GM12878 (cell line): ENCODE measurements around the gene RNF148. TPM values are rescaled to one million over a fixed set of nuclear protein-coding genes. Genes with fewer than 3 reads are reported as not detected.

Experiments used
- ATAC-seq: fragments of 200-7000 bp; cut with Tn5 transposase; 3 replicates; pipeline ENCODE4 v1.9.1; 2020; ENCODE audit warnings: mild to moderate bottlenecking, moderate library complexity
- BruUV-seq: library from RNA; stranded (reverse); fragments of 400-500 nt; replicated peaks from 2 replicates; lab custom pipeline; 2021; lab: Mats Ljungman, UMichigan
- CTCF ChIA-PET: fragments of 300-600 bp; sonication (Branson Sonifier 250); formaldehyde crosslinking; extraction: SDS; loops from one replicate; lab custom pipeline; 2021; ENCODE audit warnings: inconsistent platforms; lab: Yijun Ruan, JAX
- POLR2A ChIA-PET: fragments of 350-600 bp; formaldehyde crosslinking; extraction: SDS; loops from one replicate; lab custom pipeline; 2021; ENCODE audit warnings: inconsistent platforms; lab: Charles Lee
- RAD21 ChIA-PET: fragments of 300-600 bp; sonication (Branson Sonifier 250); formaldehyde crosslinking; loops from one replicate; lab custom pipeline; 2023; ENCODE audit warnings: antibody characterized with exemption; ENCODE audit not compliant: unreplicated experiment; lab: Charles Lee
- SMC1A ChIA-PET: fragments of 300-600 bp; sonication (Branson Sonifier 250); formaldehyde crosslinking; loops from one replicate; lab custom pipeline; 2023; ENCODE audit not compliant: unreplicated experiment, uncharacterized antibody; lab: Charles Lee
- DNase-seq: peaks from one replicate; pipeline ENCODE4 v3.0.0-alpha.2; 2011; ENCODE audit warnings: low read depth, low spot score
- FAIRE-seq: peaks from 3 replicates; lab custom pipeline; 2011; peaks lifted over from hg19 to GRCh38; lab: Jason Lieb, UNC
- H2AFZ ChIP-seq: 2 replicates; pipeline ENCODE4 v1.6.0; 2011; ENCODE audit warnings: low read depth, low read length, control low read depth; ENCODE audit not compliant: control insufficient read depth
- H3K27ac ChIP-seq: 2 replicates; pipeline ENCODE4 v1.5.1; 2011; ENCODE audit warnings: control low read depth; ENCODE audit not compliant: control insufficient read depth, insufficient read depth
- H3K27me3 ChIP-seq, 2 experiments: replicated peaks in 1 of 2; 2 replicates each; pipeline versions ENCODE4 v1.6.0 to v1.6.1; 2011; ENCODE audit warnings: low read length in 1 of 2; ENCODE audit not compliant: control insufficient read depth in 2 of 2, insufficient read depth in 2 of 2
- H3K36me3 ChIP-seq, 2 experiments: 2 replicates each; pipeline ENCODE4 v1.5.1; 2011; ENCODE audit warnings: low read length in 1 of 2; ENCODE audit not compliant: control insufficient read depth in 2 of 2, insufficient read depth in 2 of 2
- H3K4me1 ChIP-seq: 2 replicates; pipeline ENCODE4 v1.6.1; 2011; ENCODE audit warnings: mild to moderate bottlenecking, low read length, moderate library complexity, mixed read lengths; ENCODE audit not compliant: control insufficient read depth, insufficient read depth
- H3K4me2 ChIP-seq: 2 replicates; pipeline ENCODE4 v1.6.0; 2011; ENCODE audit warnings: control low read depth; ENCODE audit not compliant: control insufficient read depth, insufficient read depth
- H3K4me3 ChIP-seq: fragments of 200-600 bp; sonication (generic); 2 replicates; pipeline ENCODE4 v1.5.1; 2016
- H3K79me2 ChIP-seq: 2 replicates; pipeline ENCODE4 v1.6.0; 2011; ENCODE audit warnings: low read length; ENCODE audit not compliant: control insufficient read depth, insufficient read depth
- H3K9ac ChIP-seq: 2 replicates; pipeline ENCODE4 v1.8.0; 2011; ENCODE audit warnings: low read length, control low read depth, mixed read lengths; ENCODE audit not compliant: control insufficient read depth, insufficient read depth
- H3K9me3 ChIP-seq: replicated peaks from 3 replicates; pipeline ENCODE4 v1.5.1; 2011; ENCODE audit warnings: mild to moderate bottlenecking, low read length; ENCODE audit not compliant: control insufficient read depth, insufficient read depth
- H4K20me1 ChIP-seq: 2 replicates; pipeline ENCODE4 v1.6.0; 2011; ENCODE audit not compliant: control insufficient read depth, insufficient read depth
- CBX3 ChIP-seq: fragments of 200-600 bp; sonication (generic); IDR thresholded peaks from 2 replicates; pipeline ENCODE4 v1.6.1; 2016; ENCODE audit warnings: low read depth, borderline replicate concordance
- CBX5 ChIP-seq: sonication (generic); IDR thresholded peaks from 2 replicates; pipeline ENCODE4 v1.6.1; 2016; ENCODE audit warnings: low read depth, moderate library complexity, mild to moderate bottlenecking, inconsistent platforms
- CUX1 ChIP-seq: IDR thresholded peaks from 2 replicates; pipeline ENCODE4 v1.6.1; 2012; ENCODE audit warnings: improper control_type of control experiment, low read depth, low read length; ENCODE audit not compliant: insufficient replicate concordance
- DPF2 ChIP-seq: fragments of 450-650 bp; IDR thresholded peaks from 2 replicates; pipeline ENCODE4 v1.6.1; 2017; ENCODE audit warnings: mild to moderate bottlenecking
- EED ChIP-seq: sonication (generic); IDR thresholded peaks from 2 replicates; pipeline ENCODE4 v1.6.1; 2016; ENCODE audit warnings: antibody characterized with exemption, low read depth
- FOXM1 ChIP-seq: IDR thresholded peaks from 2 replicates; pipeline ENCODE4 v1.6.1; 2012; ENCODE audit warnings: low read depth, mild to moderate bottlenecking, inconsistent platforms, low read length, moderate library complexity
- GABPA ChIP-seq: IDR thresholded peaks from 2 replicates; pipeline ENCODE4 v1.6.1; 2014; ENCODE audit warnings: antibody characterized with exemption, low read depth, mild to moderate bottlenecking, inconsistent platforms
- IRF5 ChIP-seq: fragments of 450-650 bp; IDR thresholded peaks from 2 replicates; pipeline ENCODE4 v1.6.1; 2017; ENCODE audit warnings: borderline replicate concordance
- KLF5 ChIP-seq: fragments of 450-650 bp; IDR thresholded peaks from 2 replicates; pipeline ENCODE4 v1.6.1; 2014; ENCODE audit warnings: mild to moderate bottlenecking; ENCODE audit not compliant: partially characterized antibody
- SIN3A ChIP-seq: IDR thresholded peaks from 2 replicates; pipeline ENCODE4 v1.6.1; 2012; ENCODE audit warnings: low read depth, low read length, improper control_type of control experiment
- SMC3 ChIP-seq: IDR thresholded peaks from 2 replicates; pipeline ENCODE4 v1.6.1; 2011; ENCODE audit warnings: low read length, improper control_type of control experiment, borderline replicate concordance
- STAT3 ChIP-seq: IDR thresholded peaks from 2 replicates; pipeline ENCODE4 v1.6.1; 2011; ENCODE audit warnings: low read depth, low read length, improper control_type of control experiment
- SUPT20H ChIP-seq: IDR thresholded peaks from 2 replicates; pipeline ENCODE4 v1.6.1; 2011; ENCODE audit warnings: low read depth, mild to moderate bottlenecking, low read length, moderate library complexity, borderline replicate concordance; ENCODE audit not compliant: control insufficient read depth
- TAF1 ChIP-seq: IDR thresholded peaks from 2 replicates; pipeline ENCODE4 v1.6.1; 2011; ENCODE audit warnings: mild to moderate bottlenecking, low read depth, low read length, borderline replicate concordance
- WGBS: methylation state at CpG from one replicate; pipeline ENCODE4 v1.1.6; 2016; ENCODE audit warnings: low lambda C conversion rate; ENCODE audit not compliant: insufficient replicate concordance, insufficient coverage; ENCODE audit errors: missing lambda C conversion rate; 5-methylcytosine and 5-hydroxymethylcytosine counted together
- in situ Hi-C: fragments of 300-500 bp; cut with MboI; formaldehyde crosslinking; loops from 9 replicates; pipeline ENCODE4 v1.14.3; 2018; ENCODE audit warnings: mixed read lengths
- intact Hi-C: fragments of 100-400 bp; cut with micrococcal nuclease; formaldehyde crosslinking; loops from one replicate; pipeline ENCODE4 v1.14.2; 2022; ENCODE audit not compliant: unreplicated experiment
- polyA plus RNA-seq, 11 experiments: library from polyadenylated mRNA; depleted of rRNA in 4 of 11; unstranded in 6 of 11; stranded (reverse) in 5 of 11; fragments of >200 nt; fragmentation: Nextera tagmentation in 4 of 11; fragmentation: Illumina TruSeq in 1 of 11; extraction: Ambion mirVana in 4 of 11; extraction: Trizol in 1 of 11; gene quantifications; 1 replicate in 1 of 11; 2 replicates in 10 of 11; pipeline versions ENCODE4 v1.2.1 to v1.2.3, GENCODE V29; 2011 to 2016; ENCODE audit warnings: inconsistent platforms in 2 of 11, missing spikeins in 2 of 11, low read depth in 1 of 11
- total RNA-seq, 4 experiments: library from RNA; depleted of rRNA in 3 of 4; stranded (reverse); fragments of >200 nt in 3 of 4; fragmentation: Illumina TruSeq in 1 of 4; extraction: Trizol in 1 of 4; gene quantifications; 2 replicates each; pipeline versions ENCODE4 v1.2.1 to v1.2.3, GENCODE V29; 2013 to 2021
- TF ChIP-seq, protein P1 (sequence below): IDR thresholded peaks from 2 replicates; pipeline ENCODE4 v1.6.1; 2011; ENCODE audit warnings: borderline replicate concordance, low read depth, mild to moderate bottlenecking, moderate library complexity, low read length; ENCODE audit not compliant: insufficient read depth, poor library complexity, severe bottlenecking
- TF ChIP-seq, protein P2 (sequence below): fragments of 450-650 bp; IDR thresholded peaks from 2 replicates; pipeline ENCODE4 v1.6.1; 2016; ENCODE audit warnings: mild to moderate bottlenecking

The RNF148 gene
- total and polyA plus RNA-seq, 10 of the 15 experiments (the other 5 are each of a cell fraction or from before 2014, with no cell fraction given): 0.06 to 0.22 (median 0.17) TPM; not detected in 7

GRCh38 chr7:122658856-122659255 is 43.9 kb downstream of the RNF148 start:
- DNase-seq: no peak
- FAIRE-seq: no peak
- RAD21 ChIA-PET: interaction anchor here (1.1 kb wide), 1 partner anchor 21 kb away, joined by 4 read pairs; no protein-coding TSS in a partner anchor
- TF ChIP-seq GABPA (no peak), CBX5 (no peak), DPF2 (no peak), CUX1 (no peak), FOXM1 (no peak), CBX3 (no peak), SUPT20H (no peak), EED (no peak), SIN3A (no peak), SMC3 (no peak), STAT3 (no peak), TAF1 (no peak), IRF5 (no peak), KLF5 (no peak)
- TF ChIP-seq, protein P1, sequence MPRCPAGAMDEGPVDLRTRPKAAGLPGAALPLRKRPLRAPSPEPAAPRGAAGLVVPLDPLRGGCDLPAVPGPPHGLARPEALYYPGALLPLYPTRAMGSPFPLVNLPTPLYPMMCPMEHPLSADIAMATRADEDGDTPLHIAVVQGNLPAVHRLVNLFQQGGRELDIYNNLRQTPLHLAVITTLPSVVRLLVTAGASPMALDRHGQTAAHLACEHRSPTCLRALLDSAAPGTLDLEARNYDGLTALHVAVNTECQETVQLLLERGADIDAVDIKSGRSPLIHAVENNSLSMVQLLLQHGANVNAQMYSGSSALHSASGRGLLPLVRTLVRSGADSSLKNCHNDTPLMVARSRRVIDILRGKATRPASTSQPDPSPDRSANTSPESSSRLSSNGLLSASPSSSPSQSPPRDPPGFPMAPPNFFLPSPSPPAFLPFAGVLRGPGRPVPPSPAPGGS: no peak
- TF ChIP-seq, protein P2, sequence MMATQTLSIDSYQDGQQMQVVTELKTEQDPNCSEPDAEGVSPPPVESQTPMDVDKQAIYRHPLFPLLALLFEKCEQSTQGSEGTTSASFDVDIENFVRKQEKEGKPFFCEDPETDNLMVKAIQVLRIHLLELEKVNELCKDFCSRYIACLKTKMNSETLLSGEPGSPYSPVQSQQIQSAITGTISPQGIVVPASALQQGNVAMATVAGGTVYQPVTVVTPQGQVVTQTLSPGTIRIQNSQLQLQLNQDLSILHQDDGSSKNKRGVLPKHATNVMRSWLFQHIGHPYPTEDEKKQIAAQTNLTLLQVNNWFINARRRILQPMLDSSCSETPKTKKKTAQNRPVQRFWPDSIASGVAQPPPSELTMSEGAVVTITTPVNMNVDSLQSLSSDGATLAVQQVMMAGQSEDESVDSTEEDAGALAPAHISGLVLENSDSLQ: no peak

More at GRCh38 chr7:122658856-122659255, 43.9 kb downstream of the RNF148 start:
- POLR2A ChIA-PET: interaction anchor here (0.6 to 1.7 kb wide), 3 partner anchors 10 to 68 kb away, joined by 3 to 12 read pairs (median 5); no protein-coding TSS in a partner anchor
- SMC1A ChIA-PET: interaction anchor here (0.6 to 1.1 kb wide), 4 partner anchors 11 to 410 kb away, joined by 3 to 6 read pairs (median 4); no protein-coding TSS in a partner anchor
- Histone ChIP-seq H2AFZ (no peak overlapping the region), H3K36me3 (no peaks in the 10 kb centered on the region), H3K27ac (no peak overlapping the region), H3K79me2 (no peaks in the 10 kb centered on the region), H3K9me3 (no peaks in the 10 kb centered on the region), H3K4me2 (no peak overlapping the region), H3K27me3 (no peaks in the 10 kb centered on the region), H3K4me3 (no peak overlapping the region), H4K20me1 (no peaks in the 10 kb centered on the region), H3K9ac (no peak overlapping the region), H3K4me1 (no peaks in the 10 kb centered on the region)
- in situ Hi-C loops: no loop called here
- CTCF ChIA-PET: interaction anchor here (3.0 kb wide), 1 partner anchor 20 kb away, joined by 14 read pairs; no protein-coding TSS in a partner anchor
- intact Hi-C loops: no loop called here
- no peak for ATAC-seq
- WGBS: 0% methylated on average over 2 of the region's 2 CpGs
- BruUV-seq: no TSS peak
